ENCODE data around the gene PRPF8.

Gene PRPF8

GRCh38 chr17:1624650-1625049, 60.0 kb downstream of the PRPF8 start:
- DNase-seq: no peak

- no peak for DNase-seq
These were observed 61.5 kb downstream of the PRPF8 start for GRCh38 chr17:1623057-1623630.

GRCh38 chr17:1621273-1621954, 63.3 kb downstream of the PRPF8 start:
- no peak for DNase-seq

- DNase-seq: no peak
These were observed 64.2 kb downstream of the PRPF8 start for GRCh38 chr17:1620486-1620885.

GRCh38 chr17:1617620-1618174, 67.0 kb downstream of the PRPF8 start:
- no peak for DNase-seq

- DNase-seq: no peak
These were observed 68.6 kb downstream of the PRPF8 start for GRCh38 chr17:1616101-1616500.

GRCh38 chr17:1612400-1612799, 72.3 kb downstream of the PRPF8 start:
- DNase-seq: no peak

- no peak for DNase-seq
These were observed 73.0 kb downstream of the PRPF8 start for GRCh38 chr17:1611715-1612114.

GRCh38 chr17:1608676-1609075, 76.0 kb downstream of the PRPF8 start:
- no peak for DNase-seq

- no peak for DNase-seq
These were observed 76.7 kb downstream of the PRPF8 start for GRCh38 chr17:1607971-1608320.

- DNase-seq: no peak
These were observed 78.2 kb downstream of the PRPF8 start for GRCh38 chr17:1606352-1606985.

GRCh38 chr17:1605681-1606351, 78.9 kb downstream of the PRPF8 start:
- no peak for DNase-seq

- DNase-seq: no peak
These were observed 79.7 kb downstream of the PRPF8 start for GRCh38 chr17:1604831-1605528.

GRCh38 chr17:1601571-1601970, 83.1 kb downstream of the PRPF8 start:
- DNase-seq: no peak

All from NCI-H2107 (cell line).